ENCODE results near the gene PLCH2.

DNA sequence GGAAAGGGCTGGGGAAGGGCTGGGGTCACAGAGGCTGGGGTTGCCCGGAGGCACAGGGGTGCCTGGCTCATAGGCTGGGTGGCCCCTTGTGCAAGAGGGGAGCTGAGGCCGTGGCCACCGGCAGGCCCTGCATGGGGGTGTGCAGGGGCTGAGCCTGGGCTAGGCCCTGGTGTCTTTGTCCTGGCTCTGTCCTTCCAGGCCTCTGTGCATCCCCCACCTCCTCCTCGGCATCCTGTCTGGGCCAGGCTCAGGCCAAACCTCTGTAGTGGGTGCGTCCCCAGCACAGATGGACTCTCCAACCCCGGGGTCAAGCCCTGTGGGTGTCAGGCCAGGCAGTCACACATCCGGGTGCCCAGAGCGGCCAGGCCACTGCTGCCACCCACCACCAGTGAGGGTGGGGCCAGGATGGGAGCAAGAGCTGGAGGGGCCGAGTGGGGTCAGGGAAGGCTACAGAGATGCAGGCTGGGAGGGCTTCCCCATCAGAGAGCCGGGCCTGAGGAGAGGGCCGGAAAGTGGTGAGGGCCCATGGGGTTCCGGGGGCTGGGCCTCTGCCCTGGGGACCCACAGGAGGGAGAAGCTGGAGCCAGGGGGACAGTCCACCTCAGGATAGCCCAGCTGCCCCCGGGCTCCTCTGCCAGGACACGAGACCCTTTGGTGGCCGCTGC, 30.9 kb downstream of the PLCH2 start:
- no peak for TF ChIP-seq REST (IDR thresholded peaks at IDR 0.05; ENCODE audit: low read depth, low read length)
- no peak for TF ChIP-seq ZZZ3 (IDR thresholded peaks at IDR 0.05; ENCODE audit: control insufficient read depth, insufficient read length, low read depth)

Data from GM12878 (cell line).